ENCODE results near the gene FILIP1.

GRCh38 chr6:75351570-75351969, 142.0 kb downstream of the FILIP1 start:
- TF ChIP-seq, protein P1, sequence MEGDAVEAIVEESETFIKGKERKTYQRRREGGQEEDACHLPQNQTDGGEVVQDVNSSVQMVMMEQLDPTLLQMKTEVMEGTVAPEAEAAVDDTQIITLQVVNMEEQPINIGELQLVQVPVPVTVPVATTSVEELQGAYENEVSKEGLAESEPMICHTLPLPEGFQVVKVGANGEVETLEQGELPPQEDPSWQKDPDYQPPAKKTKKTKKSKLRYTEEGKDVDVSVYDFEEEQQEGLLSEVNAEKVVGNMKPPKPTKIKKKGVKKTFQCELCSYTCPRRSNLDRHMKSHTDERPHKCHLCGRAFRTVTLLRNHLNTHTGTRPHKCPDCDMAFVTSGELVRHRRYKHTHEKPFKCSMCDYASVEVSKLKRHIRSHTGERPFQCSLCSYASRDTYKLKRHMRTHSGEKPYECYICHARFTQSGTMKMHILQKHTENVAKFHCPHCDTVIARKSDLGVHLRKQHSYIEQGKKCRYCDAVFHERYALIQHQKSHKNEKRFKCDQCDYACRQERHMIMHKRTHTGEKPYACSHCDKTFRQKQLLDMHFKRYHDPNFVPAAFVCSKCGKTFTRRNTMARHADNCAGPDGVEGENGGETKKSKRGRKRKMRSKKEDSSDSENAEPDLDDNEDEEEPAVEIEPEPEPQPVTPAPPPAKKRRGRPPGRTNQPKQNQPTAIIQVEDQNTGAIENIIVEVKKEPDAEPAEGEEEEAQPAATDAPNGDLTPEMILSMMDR (conservative IDR thresholded peaks at IDR 0.05; ENCODE audit: low read depth, low read length): no peak
- TF ChIP-seq EZH2 (IDR thresholded peaks at IDR 0.05; ENCODE audit: low read length, unreplicated experiment) (no peak), EZH2phosphoT487 (IDR thresholded peaks at IDR 0.05; ENCODE audit: borderline replicate concordance, low read length) (no peak)
